Liver (tissue), 3 donors: ENCODE data around the gene FAM234B.

Experiments
- EGR1 ChIP-seq, 2 donors: IDR thresholded peaks; 2 replicates each; pipeline ENCODE4 v1.6.1; 2016 to 2018; ENCODE audit warnings: antibody characterized with exemption in 2 of 2, low read depth in 2 of 2
- FOXA1 ChIP-seq: IDR thresholded peaks from 2 replicates; pipeline ENCODE4 v1.6.1; 2016; ENCODE audit warnings: antibody characterized with exemption
- GABPA ChIP-seq, 2 donors: IDR thresholded peaks in 1 of 2; conservative IDR thresholded peaks in 1 of 2; 2 replicates each; pipeline ENCODE4 v1.6.1; 2016; ENCODE audit warnings: antibody characterized with exemption in 2 of 2, mild to moderate bottlenecking in 1 of 2, moderate library complexity in 1 of 2
- HNF4A ChIP-seq, 2 donors: conservative IDR thresholded peaks; 2 replicates each; pipeline ENCODE4 v1.6.1; 2016; ENCODE audit warnings: antibody characterized with exemption in 2 of 2, mild to moderate bottlenecking in 2 of 2
- JUND ChIP-seq, 2 donors: IDR thresholded peaks; 2 replicates each; pipeline ENCODE4 v1.6.1; 2016; ENCODE audit warnings: antibody characterized with exemption in 2 of 2
- NR2F2 ChIP-seq: IDR thresholded peaks from 2 replicates; pipeline ENCODE4 v1.6.1; 2016; ENCODE audit warnings: antibody characterized with exemption
- RAD21 ChIP-seq, 2 donors: IDR thresholded peaks; 2 replicates each; pipeline ENCODE4 v1.6.1; 2016; ENCODE audit warnings: antibody characterized with exemption in 2 of 2, mild to moderate bottlenecking in 2 of 2
- REST ChIP-seq: IDR thresholded peaks from 2 replicates; pipeline ENCODE4 v1.6.1; 2016; ENCODE audit warnings: antibody characterized with exemption, mild to moderate bottlenecking
- YY1 ChIP-seq: IDR thresholded peaks from 2 replicates; pipeline ENCODE4 v1.6.1; 2016; ENCODE audit warnings: antibody characterized with exemption, mild to moderate bottlenecking
- TF ChIP-seq, protein P1 (sequence below): fragments of 150-350 bp; IDR thresholded peaks from 2 replicates; pipeline ENCODE4 v1.5.1; 2017; ENCODE audit warnings: improper control_type of control experiment, low read depth, low read length; ENCODE audit not compliant: missing input control
- TF ChIP-seq, protein P2 (sequence below): IDR thresholded peaks from 2 replicates; pipeline ENCODE4 v1.6.1; 2016; ENCODE audit warnings: antibody characterized with exemption
- donor health status: healthy.
- donor health status: healthy.

DNA sequence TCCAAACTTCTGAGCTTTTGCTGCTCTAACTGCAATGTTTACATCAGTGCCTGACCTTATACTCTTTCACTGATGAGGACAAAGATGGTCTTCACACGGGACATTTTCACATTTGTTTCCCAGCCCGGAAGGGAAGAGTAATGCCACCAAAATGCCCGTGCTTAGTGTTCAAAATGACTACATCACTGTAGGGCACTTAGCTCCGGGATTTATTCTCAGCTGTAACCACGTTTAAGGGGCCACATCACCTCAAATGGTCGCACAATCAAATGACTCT, 56.4 kb downstream of the FAM234B start:
- TF ChIP-seq GABPA (IDR thresholded peaks at IDR 0.05 in 1 of 2, conservative IDR thresholded peaks at IDR 0.05 in 1 of 2) (no peak), JUND (IDR thresholded peaks at IDR 0.05) (no peak), RAD21 (IDR thresholded peaks at IDR 0.05) (no peak), REST (no peak), YY1 (no peak), EGR1 (IDR thresholded peaks at IDR 0.05; ENCODE audit: low read depth in 2 of 2) (no peak), FOXA1 (no peak), HNF4A (conservative IDR thresholded peaks at IDR 0.05) (no peak), NR2F2 (no peak)
- TF ChIP-seq, protein P1, sequence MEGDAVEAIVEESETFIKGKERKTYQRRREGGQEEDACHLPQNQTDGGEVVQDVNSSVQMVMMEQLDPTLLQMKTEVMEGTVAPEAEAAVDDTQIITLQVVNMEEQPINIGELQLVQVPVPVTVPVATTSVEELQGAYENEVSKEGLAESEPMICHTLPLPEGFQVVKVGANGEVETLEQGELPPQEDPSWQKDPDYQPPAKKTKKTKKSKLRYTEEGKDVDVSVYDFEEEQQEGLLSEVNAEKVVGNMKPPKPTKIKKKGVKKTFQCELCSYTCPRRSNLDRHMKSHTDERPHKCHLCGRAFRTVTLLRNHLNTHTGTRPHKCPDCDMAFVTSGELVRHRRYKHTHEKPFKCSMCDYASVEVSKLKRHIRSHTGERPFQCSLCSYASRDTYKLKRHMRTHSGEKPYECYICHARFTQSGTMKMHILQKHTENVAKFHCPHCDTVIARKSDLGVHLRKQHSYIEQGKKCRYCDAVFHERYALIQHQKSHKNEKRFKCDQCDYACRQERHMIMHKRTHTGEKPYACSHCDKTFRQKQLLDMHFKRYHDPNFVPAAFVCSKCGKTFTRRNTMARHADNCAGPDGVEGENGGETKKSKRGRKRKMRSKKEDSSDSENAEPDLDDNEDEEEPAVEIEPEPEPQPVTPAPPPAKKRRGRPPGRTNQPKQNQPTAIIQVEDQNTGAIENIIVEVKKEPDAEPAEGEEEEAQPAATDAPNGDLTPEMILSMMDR: no peak
- TF ChIP-seq, protein P2, sequence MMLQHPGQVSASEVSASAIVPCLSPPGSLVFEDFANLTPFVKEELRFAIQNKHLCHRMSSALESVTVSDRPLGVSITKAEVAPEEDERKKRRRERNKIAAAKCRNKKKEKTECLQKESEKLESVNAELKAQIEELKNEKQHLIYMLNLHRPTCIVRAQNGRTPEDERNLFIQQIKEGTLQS: no peak
